A549 (cell line): ENCODE measurements around the gene TMEM135.

Source experiments
- CEBPB ChIP-seq, 2 experiments: fragments of >200 bp in 1 of 2; sonication (Bioruptor Twin) in 1 of 2; formaldehyde crosslinking in 1 of 2; IDR thresholded peaks; 2 replicates each; pipeline ENCODE4 v1.6.1; 2012 to 2016
- CTCF ChIP-seq: fragments of >200 bp; sonication (Bioruptor Twin); formaldehyde crosslinking; IDR thresholded peaks from 3 replicates; pipeline ENCODE4 v1.5.1; 2016
- KDM5A ChIP-seq: fragments of 200-600 bp; sonication (generic); IDR thresholded peaks from 2 replicates; pipeline ENCODE4 v1.6.1; 2016; ENCODE audit warnings: antibody characterized with exemption, mild to moderate bottlenecking
- POLR2A ChIP-seq: IDR thresholded peaks from 2 replicates; pipeline ENCODE4 v1.6.1; 2012; ENCODE audit warnings: mild to moderate bottlenecking, low read length
- USF2 ChIP-seq: fragments of 450-650 bp; IDR thresholded peaks from 2 replicates; pipeline ENCODE4 v1.6.1; 2014; ENCODE audit warnings: antibody characterized with exemption

GRCh38 chr11:87224486-87224885 lies 186.8 kb downstream of the TMEM135 start:
- TF ChIP-seq USF2, result no peak
- no peak for TF ChIP-seq KDM5A
- TF ChIP-seq POLR2A, result no peak
- TF ChIP-seq CEBPB (IDR thresholded peaks at IDR 0.05), result no peak
- TF ChIP-seq CTCF, result no peak
